Testis (tissue), 3 donors: ENCODE measurements around the gene SYT13. TPM values are rescaled to one million over a fixed set of nuclear protein-coding genes. Genes with fewer than 3 reads are reported as not detected.

Source experiments
- DNase-seq: peaks from one replicate; pipeline ENCODE4 v3.0.0-alpha.2; 2019
- H3K27ac ChIP-seq, 2 donors: fragments of 200-600 bp; sonication (generic); one replicate each; pipeline ENCODE4 v1.5.1; 2019
- H3K27me3 ChIP-seq: fragments of 200-600 bp; sonication (generic); one replicate; pipeline ENCODE4 v1.5.1; 2019
- H3K36me3 ChIP-seq: fragments of 200-600 bp; sonication (generic); one replicate; pipeline ENCODE4 v1.5.1; 2017; ENCODE audit warnings: low read depth; ENCODE audit errors: missing control alignments
- H3K4me1 ChIP-seq: fragments of 200-600 bp; sonication (generic); one replicate; pipeline ENCODE4 v1.5.1; 2019
- H3K4me3 ChIP-seq, 2 donors: fragments of 200-600 bp; sonication (generic); one replicate each; pipeline ENCODE4 v1.5.1; 2017 to 2019
- H3K9me3 ChIP-seq: fragments of 200-600 bp; sonication (generic); one replicate; pipeline ENCODE4 v1.5.1; 2017
- POLR2A ChIP-seq: fragments of 450-650 bp; IDR thresholded peaks from one replicate; pipeline ENCODE4 v1.6.1; 2017; ENCODE audit warnings: antibody characterized with exemption, mild to moderate bottlenecking, moderate library complexity
- WGBS, 2 donors: methylation state at CpG; one replicate each; pipeline ENCODE4 v1.1.5; 2018; 5-methylcytosine and 5-hydroxymethylcytosine counted together
- intact Hi-C: fragments of 100-400 bp; cut with DNase I; formaldehyde crosslinking; loops from one replicate; pipeline ENCODE4 v1.15.1; 2023; ENCODE audit warnings: low total_unique reads
- polyA plus RNA-seq: library from polyadenylated mRNA; stranded (reverse); fragments of 350-450 nt; fragmentation: Illumina TruSeq; extraction: RNeasy Lipid Tissue Mini Kit (QIAGEN cat#74804); gene quantifications from one replicate; pipeline ENCODE4 v1.2.3, GENCODE V29; 2014; ENCODE audit warnings: low read depth, low replicate concordance; ENCODE audit not compliant: insufficient read depth
- total RNA-seq, 2 donors: library from RNA; depleted of rRNA; stranded (reverse); fragments of >200 nt; gene quantifications; one replicate each; pipeline ENCODE4 v1.2.3, GENCODE V29; 2016
- TF ChIP-seq, protein P1 (sequence below), 3 experiments: fragments of 450-650 bp in 2 of 3; fragments of 200-600 bp in 1 of 3; sonication (generic) in 1 of 3; IDR thresholded peaks; one replicate each; pipeline ENCODE4 v1.5.1; 2016 to 2019; ENCODE audit warnings: antibody characterized with exemption in 3 of 3, mild to moderate bottlenecking in 2 of 3, moderate library complexity in 1 of 3

Gene SYT13
- total and polyA plus RNA-seq, 3 donors from 2014 or later = 0.68 to 3.3 (median 1.4) TPM

GRCh38 chr11:45219411-45219810 lies 66.7 kb downstream of the SYT13 start:
- Histone ChIP-seq H3K27ac (no peak overlapping the region), H3K4me3 (no peak overlapping the region), H3K36me3 (no peaks in the 10 kb centered on the region), H3K4me1 (peaks cover 6% of the 10 kb centered on the region), H3K27me3 (no peaks in the 10 kb centered on the region), H3K9me3 (no peaks in the 10 kb centered on the region)
- intact Hi-C loops = loop anchor here (10.0 kb wide), 1 partner anchor 75 kb away; the partner anchor contains the start of gene PRDM11
- DNase-seq = no peak
- TF ChIP-seq POLR2A = no peak
- TF ChIP-seq, protein P1, sequence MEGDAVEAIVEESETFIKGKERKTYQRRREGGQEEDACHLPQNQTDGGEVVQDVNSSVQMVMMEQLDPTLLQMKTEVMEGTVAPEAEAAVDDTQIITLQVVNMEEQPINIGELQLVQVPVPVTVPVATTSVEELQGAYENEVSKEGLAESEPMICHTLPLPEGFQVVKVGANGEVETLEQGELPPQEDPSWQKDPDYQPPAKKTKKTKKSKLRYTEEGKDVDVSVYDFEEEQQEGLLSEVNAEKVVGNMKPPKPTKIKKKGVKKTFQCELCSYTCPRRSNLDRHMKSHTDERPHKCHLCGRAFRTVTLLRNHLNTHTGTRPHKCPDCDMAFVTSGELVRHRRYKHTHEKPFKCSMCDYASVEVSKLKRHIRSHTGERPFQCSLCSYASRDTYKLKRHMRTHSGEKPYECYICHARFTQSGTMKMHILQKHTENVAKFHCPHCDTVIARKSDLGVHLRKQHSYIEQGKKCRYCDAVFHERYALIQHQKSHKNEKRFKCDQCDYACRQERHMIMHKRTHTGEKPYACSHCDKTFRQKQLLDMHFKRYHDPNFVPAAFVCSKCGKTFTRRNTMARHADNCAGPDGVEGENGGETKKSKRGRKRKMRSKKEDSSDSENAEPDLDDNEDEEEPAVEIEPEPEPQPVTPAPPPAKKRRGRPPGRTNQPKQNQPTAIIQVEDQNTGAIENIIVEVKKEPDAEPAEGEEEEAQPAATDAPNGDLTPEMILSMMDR (IDR thresholded peaks at IDR 0.05) = no peak
- 92 to 97% methylated on average over 11 to 18 of the region's 18 CpGs for WGBS, 2 donors

- DNase-seq = no peak
- no peak overlapping the region for H3K4me3 ChIP-seq
- H3K36me3 ChIP-seq = no peaks in the 10 kb centered on the region
- H3K27me3 ChIP-seq = no peaks in the 10 kb centered on the region
- H3K27ac ChIP-seq = no peak overlapping the region
- no peaks in the 10 kb centered on the region for H3K9me3 ChIP-seq
- WGBS, 2 donors = 91 to 97% methylated on average over 4 of the region's 4 CpGs
- peaks cover 6% of the 10 kb centered on the region for H3K4me1 ChIP-seq
- intact Hi-C loops = loop anchor here (10.0 kb wide), 1 partner anchor 74 kb away; the partner anchor contains the start of gene PRDM11
- TF ChIP-seq, protein P1 (IDR thresholded peaks at IDR 0.05) = no peak
- TF ChIP-seq POLR2A = no peak
Observed at GRCh38 chr11:45218705-45219104, 67.4 kb downstream of the SYT13 start.

DNA sequence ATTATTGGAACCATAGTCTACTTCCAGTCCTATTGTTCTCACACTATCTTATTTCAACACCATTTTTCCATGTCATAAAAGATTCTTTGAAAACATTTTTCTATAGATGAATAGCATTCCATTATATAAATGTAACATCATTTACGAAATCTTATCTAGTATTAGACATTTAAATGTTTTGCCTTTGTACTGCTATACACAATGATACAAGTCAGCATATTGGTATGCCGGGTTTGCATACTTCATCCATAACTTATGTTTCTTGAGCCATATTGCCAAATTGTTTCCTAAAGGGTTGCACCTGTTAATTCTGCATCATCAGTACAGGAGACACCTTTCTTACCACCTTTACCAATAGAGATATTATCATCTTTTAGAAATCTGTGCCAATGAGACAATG lies 68.2 kb downstream of the SYT13 start:
- H3K27me3 ChIP-seq = no peaks in the 10 kb centered on the region
- no peaks in the 10 kb centered on the region for H3K9me3 ChIP-seq
- no peak for DNase-seq
- TF ChIP-seq, protein P1 (IDR thresholded peaks at IDR 0.05) = no peak
- no peak for TF ChIP-seq POLR2A
- 76 to 77% methylated on average over 2 of the region's 2 CpGs for WGBS, 2 donors
- peaks cover 6% of the 10 kb centered on the region for H3K4me1 ChIP-seq
- intact Hi-C loops = loop anchor here (10.0 kb wide), 1 partner anchor 73 kb away; the partner anchor contains the start of gene PRDM11
- no peak overlapping the region for H3K4me3 ChIP-seq
- H3K27ac ChIP-seq = no peak overlapping the region
- H3K36me3 ChIP-seq = no peaks in the 10 kb centered on the region

- Histone ChIP-seq H3K27ac (no peak overlapping the region), H3K36me3 (no peaks in the 10 kb centered on the region), H3K9me3 (no peaks in the 10 kb centered on the region), H3K4me3 (no peak overlapping the region), H3K4me1 (peaks cover 6% of the 10 kb centered on the region), H3K27me3 (no peaks in the 10 kb centered on the region)
- intact Hi-C loops = loop anchor here (10.0 kb wide), 1 partner anchor 72 kb away; the partner anchor contains the start of gene PRDM11
- no peak for TF ChIP-seq POLR2A
- TF ChIP-seq, protein P1 (IDR thresholded peaks at IDR 0.05) = no peak
- DNase-seq = no peak
- WGBS, 2 donors = 45 to 67% methylated on average over 2 of the region's 2 CpGs
Observed at GRCh38 chr11:45216901-45217300, 69.2 kb downstream of the SYT13 start.

GRCh38 chr11:45216031-45216430 lies 70.1 kb downstream of the SYT13 start:
- Histone ChIP-seq H3K27me3 (no peaks in the 10 kb centered on the region), H3K9me3 (no peaks in the 10 kb centered on the region), H3K4me3 (no peak overlapping the region), H3K36me3 (no peaks in the 10 kb centered on the region), H3K27ac (no peak overlapping the region), H3K4me1 (peaks cover 9% of the 10 kb centered on the region)
- intact Hi-C loops = loop anchor here (10.0 kb wide), 1 partner anchor 71 kb away; the partner anchor contains the start of gene PRDM11
- TF ChIP-seq POLR2A = no peak
- TF ChIP-seq, protein P1 (IDR thresholded peaks at IDR 0.05) = no peak
- 82 to 97% methylated on average over 1 of the region's 1 CpG for WGBS, 2 donors
- no peak for DNase-seq
